IMR-90 (cell line): Measurements from ENCODE around the gene CAPS. TPM values are rescaled to one million over a fixed set of nuclear protein-coding genes. Genes with fewer than 3 reads are reported as not detected.

Experiments used
- ATAC-seq: fragments of 200-7000 bp; cut with Tn5 transposase; 2 replicates; pipeline ENCODE4 v1.9.1; 2020; ENCODE audit warnings: low read depth, mild to moderate bottlenecking, moderate library complexity
- BruUV-seq: library from RNA; stranded (reverse); fragments of 400-500 nt; replicated peaks from 2 replicates; lab custom pipeline; 2021; lab: Mats Ljungman, UMichigan
- CTCF ChIA-PET: fragments of 300-600 bp; formaldehyde crosslinking; extraction: SDS; loops from one replicate; lab custom pipeline; 2021; ENCODE audit warnings: antibody characterized with exemption; lab: Yijun Ruan, JAX
- POLR2A ChIA-PET: fragments of 300-600 bp; sonication (Branson Sonifier 250); formaldehyde crosslinking; loops from one replicate; lab custom pipeline; 2022; ENCODE audit warnings: antibody characterized with exemption; ENCODE audit not compliant: unreplicated experiment; lab: Charles Lee
- DNase-seq: peaks from one replicate; pipeline ENCODE4 v3.0.0; 2013
- H2AFZ ChIP-seq: replicated peaks from 2 replicates; pipeline ENCODE3; 2013; ENCODE audit warnings: low read length, mild to moderate bottlenecking; ENCODE audit not compliant: poor library complexity
- H2AK5ac ChIP-seq: 2 replicates; pipeline ENCODE4 v1.6.1; 2013; ENCODE audit warnings: low read depth, low read length, inconsistent platforms
- H2AK9ac ChIP-seq: replicated peaks from 2 replicates; pipeline ENCODE3; 2013; ENCODE audit warnings: mild to moderate bottlenecking, low read depth, low read length, moderate library complexity; ENCODE audit not compliant: poor library complexity
- H2BK120ac ChIP-seq: 2 replicates; pipeline ENCODE4 v1.6.1; 2013; ENCODE audit warnings: low read depth, low read length, inconsistent platforms
- H2BK15ac ChIP-seq: 3 replicates; pipeline ENCODE4 v1.6.1; 2013; ENCODE audit warnings: low read depth, low read length, inconsistent platforms
- H2BK20ac ChIP-seq: 2 replicates; pipeline ENCODE4 v1.6.1; 2013; ENCODE audit warnings: low read depth, mild to moderate bottlenecking, inconsistent platforms, low read length, moderate library complexity
- H2BK5ac ChIP-seq: 2 replicates; pipeline ENCODE4 v1.6.1; 2013; ENCODE audit warnings: mild to moderate bottlenecking, low read depth, low read length, inconsistent platforms; ENCODE audit not compliant: poor library complexity, severe bottlenecking
- H3K14ac ChIP-seq: replicated peaks from 2 replicates; pipeline ENCODE4 v1.6.1; 2013; ENCODE audit warnings: low read depth, low read length, inconsistent platforms
- H3K18ac ChIP-seq: 2 replicates; pipeline ENCODE4 v1.6.1; 2013; ENCODE audit warnings: low read depth, low read length, control low read depth
- H3K23ac ChIP-seq: 2 replicates; pipeline ENCODE4 v1.6.1; 2013; ENCODE audit warnings: low read depth, low read length, inconsistent platforms
- H3K27ac ChIP-seq: 2 replicates; pipeline ENCODE4 v1.5.1; 2013; ENCODE audit warnings: mild to moderate bottlenecking, control low read depth, low read length; ENCODE audit not compliant: insufficient read depth
- H3K27me3 ChIP-seq: 2 replicates; pipeline ENCODE4 v1.6.1; 2013; ENCODE audit warnings: low read length; ENCODE audit not compliant: control insufficient read depth, insufficient read depth
- H3K36me3 ChIP-seq: 2 replicates; pipeline ENCODE4 v1.6.1; 2013; ENCODE audit warnings: low read length, mixed read lengths; ENCODE audit not compliant: control insufficient read depth, insufficient read depth
- H3K4ac ChIP-seq: 2 replicates; pipeline ENCODE4 v1.6.1; 2013; ENCODE audit warnings: low read depth, low read length, inconsistent platforms
- H3K4me1 ChIP-seq: 2 replicates; pipeline ENCODE4 v1.6.1; 2013; ENCODE audit warnings: low read length, mixed read lengths; ENCODE audit not compliant: control insufficient read depth, insufficient read depth
- H3K4me2 ChIP-seq: 2 replicates; pipeline ENCODE4 v1.6.1; 2013; ENCODE audit warnings: low read depth, mild to moderate bottlenecking, control low read depth, low read length, moderate library complexity
- H3K4me3 ChIP-seq: 2 replicates; pipeline ENCODE4 v1.5.1; 2013; ENCODE audit warnings: low read depth, mild to moderate bottlenecking, control low read depth, low read length, moderate library complexity; ENCODE audit not compliant: insufficient read depth
- H3K56ac ChIP-seq: 2 replicates; pipeline ENCODE4 v1.6.1; 2013; ENCODE audit warnings: low read length, inconsistent platforms; ENCODE audit not compliant: insufficient read depth; ENCODE audit errors: extremely low read depth
- H3K79me1 ChIP-seq, 2 experiments: 2 replicates each; pipeline ENCODE4 v1.6.1; 2013; ENCODE audit warnings: low read length in 2 of 2, inconsistent platforms in 1 of 2, low read depth in 1 of 2
- H3K9ac ChIP-seq: 2 replicates; pipeline ENCODE4 v1.6.1; 2013; ENCODE audit warnings: low read depth, low read length, control low read depth
- H3K9me1 ChIP-seq: 2 replicates; pipeline ENCODE4 v1.6.1; 2013; ENCODE audit warnings: low read length, inconsistent platforms; ENCODE audit not compliant: insufficient read depth
- H3K9me3 ChIP-seq: 2 replicates; pipeline ENCODE4 v1.6.1; 2013; ENCODE audit warnings: low read length; ENCODE audit not compliant: control insufficient read depth, insufficient read depth
- H4K20me1 ChIP-seq: 2 replicates; pipeline ENCODE4 v1.6.1; 2013; ENCODE audit warnings: low read length, inconsistent platforms; ENCODE audit not compliant: insufficient read depth
- H4K5ac ChIP-seq: 2 replicates; pipeline ENCODE4 v1.6.1; 2013; ENCODE audit warnings: mild to moderate bottlenecking, low read depth, low read length, control low read depth
- H4K8ac ChIP-seq, 2 experiments: 2 replicates each; pipeline ENCODE4 v1.6.1; 2013; ENCODE audit warnings: low read depth in 2 of 2, low read length in 2 of 2, control low read depth in 1 of 2, inconsistent platforms in 1 of 2
- H4K91ac ChIP-seq: 2 replicates; pipeline ENCODE4 v1.6.1; 2013; ENCODE audit warnings: low read depth, low read length, inconsistent platforms; ENCODE audit not compliant: insufficient read depth
- BHLHE40 ChIP-seq: fragments of 150-350 bp; IDR thresholded peaks from 2 replicates; pipeline ENCODE4 v1.6.1; 2016; ENCODE audit warnings: mild to moderate bottlenecking, low read depth, low read length
- MAFK ChIP-seq: IDR thresholded peaks from 2 replicates; pipeline ENCODE4 v1.6.1; 2012; ENCODE audit warnings: low read depth, low read length, improper control_type of control experiment
- MXI1 ChIP-seq: IDR thresholded peaks from 2 replicates; pipeline ENCODE4 v1.6.1; 2012; ENCODE audit warnings: low read depth, mild to moderate bottlenecking, low read length, moderate library complexity, borderline replicate concordance
- NFE2L2 ChIP-seq: fragments of 150-350 bp; IDR thresholded peaks from 2 replicates; pipeline ENCODE4 v1.6.1; 2016; ENCODE audit warnings: low read depth, mild to moderate bottlenecking, low read length
- POLR2A ChIP-seq: IDR thresholded peaks from 2 replicates; pipeline ENCODE4 v1.6.1; 2012; ENCODE audit warnings: mild to moderate bottlenecking, low read depth, low read length
- RAD21 ChIP-seq: IDR thresholded peaks from 2 replicates; pipeline ENCODE4 v1.6.1; 2012; ENCODE audit warnings: low read length, improper control_type of control experiment
- SMC3 ChIP-seq: fragments of 150-350 bp; IDR thresholded peaks from 2 replicates; pipeline ENCODE4 v1.6.1; 2016; ENCODE audit warnings: low read depth, mild to moderate bottlenecking, antibody characterized with exemption, low read length, moderate library complexity
- WGBS, 2 experiments: methylation state at CpG; one replicate each; pipeline versions ENCODE4 v1.1.5 to v1.1.7; 2013; ENCODE audit warnings: missing lambda C conversion rate in 2 of 2; ENCODE audit not compliant: insufficient read length in 1 of 2; ENCODE audit errors: extremely low coverage in 2 of 2; 5-methylcytosine and 5-hydroxymethylcytosine counted together
- dilution Hi-C: fragments of 300-500 bp; cut with HindIII; formaldehyde crosslinking; loops from one replicate; pipeline ENCODE4 v1.14.3; 2018; ENCODE audit warnings: low sequenced_read_pairs; ENCODE audit not compliant: unreplicated experiment
- in situ Hi-C: fragments of 300-500 bp; cut with MboI; formaldehyde crosslinking; loops from 3 replicates; pipeline ENCODE4 v1.14.3; 2019; ENCODE audit warnings: low sequenced_read_pairs, inconsistent platforms, mixed read lengths
- intact Hi-C: fragments of 100-400 bp; cut with micrococcal nuclease; formaldehyde crosslinking; loops from 2 replicates; pipeline ENCODE4 v1.10.0; 2022
- polyA plus RNA-seq, 3 experiments: library from polyadenylated mRNA; depleted of rRNA; stranded (reverse); fragments of >200 nt; gene quantifications; 2 replicates each; pipeline ENCODE4 v1.2.3, GENCODE V29; 2012; ENCODE audit warnings: low replicate concordance in 1 of 3
- total RNA-seq: library from RNA; depleted of rRNA; stranded (reverse); fragments of >200 nt; gene quantifications from 2 replicates; pipeline ENCODE4 v1.2.3, GENCODE V29; 2012
- TF ChIP-seq, protein P1 (sequence below): fragments of 150-350 bp; IDR thresholded peaks from 2 replicates; pipeline ENCODE4 v1.6.1; 2017; ENCODE audit warnings: mild to moderate bottlenecking, antibody characterized with exemption, low read length, low read depth
- TF ChIP-seq, protein P2 (sequence below): fragments of 150-350 bp; IDR thresholded peaks from 2 replicates; pipeline ENCODE4 v1.6.1; 2016; ENCODE audit warnings: low read depth, mild to moderate bottlenecking, low read length, moderate library complexity, borderline replicate concordance

CAPS gene
- total and polyA plus RNA-seq, 2 of the 4 experiments (the other 2 are of a cell fraction): 0.54 to 4.9 TPM

DNA sequence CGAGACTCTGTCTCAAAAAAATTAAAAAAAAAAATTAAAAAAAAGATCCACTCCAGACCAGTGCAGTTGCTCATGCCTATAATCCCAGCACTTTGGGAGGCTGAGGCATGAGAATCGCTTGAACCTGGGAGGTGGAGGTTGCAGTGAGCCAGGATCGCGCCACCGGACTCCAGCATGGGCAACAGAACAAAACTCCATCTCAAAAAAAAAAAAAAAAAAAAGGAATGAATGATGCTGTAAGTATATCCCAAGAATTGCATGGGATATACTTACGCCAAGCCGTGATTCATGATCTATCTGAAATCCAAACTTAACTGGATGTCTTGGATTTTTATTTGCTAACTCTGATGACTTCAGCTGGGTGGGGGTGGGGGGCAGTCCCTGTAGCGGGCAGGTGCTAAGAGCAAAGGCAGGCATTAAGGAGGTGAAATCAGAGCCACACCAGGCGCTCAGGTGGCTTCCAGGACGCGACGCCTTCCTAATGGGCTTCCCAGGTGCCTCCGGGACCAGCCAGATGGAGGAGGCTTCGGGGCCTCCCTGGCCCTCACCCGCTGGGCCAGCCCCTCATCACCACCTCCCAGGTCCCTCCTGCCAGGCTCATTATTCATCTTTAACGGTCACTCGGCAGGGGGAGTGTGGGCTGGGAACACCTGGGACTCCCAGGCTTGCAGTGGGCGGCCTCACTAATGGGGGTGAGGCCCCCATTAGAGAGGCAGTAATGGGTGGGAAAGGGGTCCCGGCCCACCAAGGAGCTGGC, 32.3 kb upstream of the CAPS start:
- H3K18ac ChIP-seq: no peak overlapping the region
- no peak overlapping the region for H3K23ac ChIP-seq
- H3K4me1 ChIP-seq: peaks cover 13% of the 10 kb centered on the region
- no peak for DNase-seq
- no peaks in the 10 kb centered on the region for H3K36me3 ChIP-seq
- no peak for ATAC-seq
- ChIA-PET CTCF (no interaction called here), POLR2A (no interaction called here)
- H2BK5ac ChIP-seq: no peak overlapping the region
- no peak overlapping the region for H2AFZ ChIP-seq
- no peaks in the 10 kb centered on the region for H4K20me1 ChIP-seq
- no peak overlapping the region for H3K14ac ChIP-seq
- H3K27ac ChIP-seq: no peak overlapping the region
- WGBS, 2 experiments: 59% methylated on average over 4 of the region's 19 CpGs; no CpG with 5 or more reads in 1 of the 2 experiments
- H3K56ac ChIP-seq: no peak overlapping the region
- H3K9me1 ChIP-seq: peaks cover 5% of the 10 kb centered on the region; the same call in 1 of the 2 replicates
- H2BK120ac ChIP-seq: peak overlapping the region; percentile 14
- H2BK15ac ChIP-seq: peak overlapping the region; percentile 12; the same call in 2 of the 3 replicates
- intact Hi-C loops (no loop called here), dilution Hi-C loops (no loop called here), in situ Hi-C loops (no loop called here)
- H3K79me1 ChIP-seq: no peaks in the 10 kb centered on the region
- TF ChIP-seq MXI1: no peak
- TF ChIP-seq MAFK: no peak
- no peak for TF ChIP-seq SMC3
- TF ChIP-seq POLR2A: no peak
- TF ChIP-seq RAD21: no peak
- TF ChIP-seq BHLHE40: no peak
- TF ChIP-seq, protein P1, sequence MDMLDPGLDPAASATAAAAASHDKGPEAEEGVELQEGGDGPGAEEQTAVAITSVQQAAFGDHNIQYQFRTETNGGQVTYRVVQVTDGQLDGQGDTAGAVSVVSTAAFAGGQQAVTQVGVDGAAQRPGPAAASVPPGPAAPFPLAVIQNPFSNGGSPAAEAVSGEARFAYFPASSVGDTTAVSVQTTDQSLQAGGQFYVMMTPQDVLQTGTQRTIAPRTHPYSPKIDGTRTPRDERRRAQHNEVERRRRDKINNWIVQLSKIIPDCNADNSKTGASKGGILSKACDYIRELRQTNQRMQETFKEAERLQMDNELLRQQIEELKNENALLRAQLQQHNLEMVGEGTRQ: no peak
- TF ChIP-seq NFE2L2: no peak
- TF ChIP-seq, protein P2, sequence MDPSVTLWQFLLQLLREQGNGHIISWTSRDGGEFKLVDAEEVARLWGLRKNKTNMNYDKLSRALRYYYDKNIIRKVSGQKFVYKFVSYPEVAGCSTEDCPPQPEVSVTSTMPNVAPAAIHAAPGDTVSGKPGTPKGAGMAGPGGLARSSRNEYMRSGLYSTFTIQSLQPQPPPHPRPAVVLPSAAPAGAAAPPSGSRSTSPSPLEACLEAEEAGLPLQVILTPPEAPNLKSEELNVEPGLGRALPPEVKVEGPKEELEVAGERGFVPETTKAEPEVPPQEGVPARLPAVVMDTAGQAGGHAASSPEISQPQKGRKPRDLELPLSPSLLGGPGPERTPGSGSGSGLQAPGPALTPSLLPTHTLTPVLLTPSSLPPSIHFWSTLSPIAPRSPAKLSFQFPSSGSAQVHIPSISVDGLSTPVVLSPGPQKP: no peak
- H3K27me3 ChIP-seq: no peaks in the 10 kb centered on the region
- H3K9ac ChIP-seq: no peak overlapping the region
- 0 out of 2 replicates have a peak overlapping the region, but pooled peaks have one; percentile 7 for H4K91ac ChIP-seq
- no peaks in the 10 kb centered on the region for H3K9me3 ChIP-seq
- BruUV-seq: no TSS peak
- no peak overlapping the region for H2AK9ac ChIP-seq
- peak overlapping the region; percentile 36; the same call in 1 of the 2 replicates for H2AK5ac ChIP-seq
- H4K5ac ChIP-seq: no peak overlapping the region
- no peak overlapping the region for H3K4me3 ChIP-seq
- H2BK20ac ChIP-seq: peak overlapping the region; percentile 6; the same call in 1 of the 2 replicates
- H3K4me2 ChIP-seq: no peak overlapping the region
- H4K8ac ChIP-seq: no peak overlapping the region
- H3K4ac ChIP-seq: no peak overlapping the region
